ENCODE results near the gene TNNC2.
A peak's percentile ranks its signal among the peaks of the same experiment; 100 is the strongest.

The TNNC2 gene

GRCh38 chr20:45842169-45842812 lies 15.2 kb upstream of the TNNC2 start:
- POLR2A ChIA-PET = interaction anchor here (0.7 to 1.1 kb wide), 3 partner anchors 9 to 14 kb away, joined by 3 read pairs; partner anchors contain the start of gene SNX21
- peak; percentile 82 for DNase-seq (ENCODE audit: extremely low spot score)
- CTCF ChIA-PET = interaction anchor here (0.7 to 2.2 kb wide), 11 partner anchors 9 to 171 kb away, joined by 3 to 8 read pairs (median 4); partner anchors contain the start of genes ACOT8, CTSA, NEURL2 and ZSWIM3
- TF ChIP-seq CTCF (IDR thresholded peaks at IDR 0.05; ENCODE audit: control extremely low read depth, extremely low read depth, low read depth, missing control alignments) = no peak

GRCh38 chr20:45841407-45842129 lies 14.5 kb upstream of the TNNC2 start:
- TF ChIP-seq CTCF (IDR thresholded peaks at IDR 0.05; ENCODE audit: control extremely low read depth, extremely low read depth, low read depth, missing control alignments) = no peak
- ChIA-PET POLR2A (interaction anchor here (0.9 to 1.1 kb wide), 2 partner anchors 9 to 14 kb away, joined by 3 read pairs; no protein-coding TSS in a partner anchor), CTCF (interaction anchor here (0.7 to 2.2 kb wide), 11 partner anchors 10 to 171 kb away, joined by 3 to 8 read pairs (median 4); partner anchors contain the start of genes ACOT8, CTSA, NEURL2 and ZSWIM3)

GRCh38 chr20:45840700-45841198 lies 13.6 kb upstream of the TNNC2 start:
- TF ChIP-seq CTCF (IDR thresholded peaks at IDR 0.05; ENCODE audit: control extremely low read depth, extremely low read depth, low read depth, missing control alignments) = no peak
- POLR2A ChIA-PET = no interaction called here
- CTCF ChIA-PET = interaction anchor here (1.0 to 2.2 kb wide), 4 partner anchors 12 to 146 kb away, joined by 4 to 8 read pairs (median 4); partner anchors contain the start of genes CTSA and NEURL2
- no peak for DNase-seq (ENCODE audit: extremely low spot score)

More at GRCh38 chr20:45841407-45842129, 14.5 kb upstream of the TNNC2 start:
- DNase-seq (ENCODE audit: extremely low spot score) = no peak

GRCh38 chr20:45836841-45837240 lies 9.7 kb upstream of the TNNC2 start:
- DNase-seq (ENCODE audit: extremely low spot score) = no peak
- ChIA-PET CTCF (no interaction called here), POLR2A (no interaction called here)
- TF ChIP-seq CTCF (IDR thresholded peaks at IDR 0.05; ENCODE audit: control extremely low read depth, extremely low read depth, low read depth, missing control alignments) = no peak

GRCh38 chr20:45835825-45836224 lies 8.7 kb upstream of the TNNC2 start:
- ChIA-PET POLR2A (no interaction called here), CTCF (no interaction called here)
- TF ChIP-seq CTCF (IDR thresholded peaks at IDR 0.05; ENCODE audit: control extremely low read depth, extremely low read depth, low read depth, missing control alignments) = no peak
- DNase-seq (ENCODE audit: extremely low spot score) = no peak

GRCh38 chr20:45835329-45835765 lies 8.2 kb upstream of the TNNC2 start:
- POLR2A ChIA-PET = no interaction called here
- CTCF ChIA-PET = no interaction called here
- DNase-seq (ENCODE audit: extremely low spot score) = no peak
- TF ChIP-seq CTCF (IDR thresholded peaks at IDR 0.05; ENCODE audit: control extremely low read depth, extremely low read depth, low read depth, missing control alignments) = no peak
